ENCODE measurements around the gene PTPRG.

Gene PTPRG

DNA sequence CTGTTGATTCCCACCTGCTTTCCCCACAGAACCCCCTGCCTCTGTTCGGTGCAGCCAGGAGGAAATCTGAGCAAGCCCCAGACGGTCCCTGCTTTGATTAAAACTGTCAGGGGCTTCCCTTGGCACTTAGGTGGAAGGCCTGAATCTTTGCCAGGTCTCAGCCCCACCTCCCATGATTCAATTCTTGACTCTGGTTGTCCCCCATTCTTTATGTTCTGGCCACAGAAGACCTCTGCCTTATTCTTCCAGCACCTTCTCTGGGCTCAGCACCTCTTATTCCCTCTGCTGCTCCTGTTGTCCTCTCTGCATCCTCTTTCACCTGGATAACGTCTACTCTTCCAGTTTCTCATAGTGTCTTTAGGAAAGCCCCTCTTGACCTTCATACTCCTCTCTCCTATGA, 349.4 kb downstream of the PTPRG start:
- TF ChIP-seq, protein P1, sequence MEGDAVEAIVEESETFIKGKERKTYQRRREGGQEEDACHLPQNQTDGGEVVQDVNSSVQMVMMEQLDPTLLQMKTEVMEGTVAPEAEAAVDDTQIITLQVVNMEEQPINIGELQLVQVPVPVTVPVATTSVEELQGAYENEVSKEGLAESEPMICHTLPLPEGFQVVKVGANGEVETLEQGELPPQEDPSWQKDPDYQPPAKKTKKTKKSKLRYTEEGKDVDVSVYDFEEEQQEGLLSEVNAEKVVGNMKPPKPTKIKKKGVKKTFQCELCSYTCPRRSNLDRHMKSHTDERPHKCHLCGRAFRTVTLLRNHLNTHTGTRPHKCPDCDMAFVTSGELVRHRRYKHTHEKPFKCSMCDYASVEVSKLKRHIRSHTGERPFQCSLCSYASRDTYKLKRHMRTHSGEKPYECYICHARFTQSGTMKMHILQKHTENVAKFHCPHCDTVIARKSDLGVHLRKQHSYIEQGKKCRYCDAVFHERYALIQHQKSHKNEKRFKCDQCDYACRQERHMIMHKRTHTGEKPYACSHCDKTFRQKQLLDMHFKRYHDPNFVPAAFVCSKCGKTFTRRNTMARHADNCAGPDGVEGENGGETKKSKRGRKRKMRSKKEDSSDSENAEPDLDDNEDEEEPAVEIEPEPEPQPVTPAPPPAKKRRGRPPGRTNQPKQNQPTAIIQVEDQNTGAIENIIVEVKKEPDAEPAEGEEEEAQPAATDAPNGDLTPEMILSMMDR (IDR thresholded peaks at IDR 0.05; ENCODE audit: low read depth, low read length, missing control alignments), result no peak
- DNase-seq (ENCODE audit: extremely low read depth, low read depth), result no peak
- no peak overlapping the region for H3K4me3 ChIP-seq (replicated peaks; ENCODE audit: low read depth, low read length)

DNA sequence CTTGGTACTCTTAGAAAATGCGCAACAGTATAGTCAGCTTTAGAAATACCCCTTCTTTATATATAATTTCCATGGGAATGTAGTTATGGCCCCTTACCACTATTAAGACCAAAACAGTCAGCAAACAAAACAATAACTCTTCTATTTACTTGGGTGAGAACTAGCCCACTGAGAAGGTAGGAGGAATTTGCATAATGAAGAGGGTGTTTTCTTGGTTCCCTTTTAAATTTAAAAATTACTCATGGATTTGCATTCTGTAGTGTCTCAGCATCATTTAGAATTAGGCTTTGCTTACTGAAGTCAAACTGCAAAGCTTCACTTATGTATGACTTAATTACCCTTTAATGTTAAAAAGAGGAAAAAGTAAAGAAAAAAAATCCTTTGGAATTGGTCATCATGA, 350.8 kb downstream of the PTPRG start:
- DNase-seq (ENCODE audit: extremely low read depth, low read depth), result no peak
- no peak overlapping the region for H3K4me3 ChIP-seq (replicated peaks; ENCODE audit: low read depth, low read length)
- TF ChIP-seq, protein P1 (IDR thresholded peaks at IDR 0.05; ENCODE audit: low read depth, low read length, missing control alignments), result no peak

DNA sequence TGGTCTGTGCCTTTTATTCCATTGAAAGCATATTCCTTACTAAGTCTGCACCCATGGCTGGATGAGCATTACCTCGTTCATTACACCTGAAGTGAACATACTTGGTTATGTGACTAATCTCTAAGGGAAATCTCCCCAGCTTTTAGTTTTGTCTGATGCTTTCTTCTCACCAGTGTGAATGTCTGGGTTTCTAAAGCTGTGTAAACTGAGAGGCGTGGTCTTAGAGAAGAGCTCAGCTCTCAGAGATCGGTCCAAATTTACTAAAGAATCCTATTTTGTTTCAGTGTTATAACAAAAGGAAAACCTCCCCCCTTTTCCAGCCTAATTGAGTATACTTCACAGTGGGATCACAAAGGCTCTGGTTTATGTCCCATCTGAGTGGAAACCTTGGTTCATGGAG, 352.3 kb downstream of the PTPRG start:
- TF ChIP-seq, protein P1 (IDR thresholded peaks at IDR 0.05; ENCODE audit: low read depth, low read length, missing control alignments), result no peak
- no peak overlapping the region for H3K4me3 ChIP-seq (replicated peaks; ENCODE audit: low read depth, low read length)
- DNase-seq (ENCODE audit: extremely low read depth, low read depth), result no peak

DNA sequence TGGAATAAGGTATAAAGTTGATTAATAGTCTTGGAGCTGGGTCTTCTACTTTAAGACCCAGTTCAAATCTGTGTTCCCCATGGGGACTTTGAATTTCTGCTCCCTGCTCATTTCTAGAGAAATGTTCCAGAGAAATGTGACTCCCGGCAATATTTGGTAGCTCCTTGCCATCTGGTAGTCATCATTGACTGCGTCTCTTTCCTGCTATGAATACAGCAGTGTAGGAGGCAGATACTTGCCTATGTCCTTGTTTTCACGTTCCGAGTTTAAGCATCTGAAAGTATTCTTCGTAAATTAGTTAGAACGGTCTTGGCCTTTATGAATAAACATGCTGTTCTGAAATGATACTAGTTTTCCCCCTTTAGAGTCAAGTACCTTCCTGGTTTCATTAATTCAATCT, 352.9 kb downstream of the PTPRG start:
- no peak overlapping the region for H3K4me3 ChIP-seq (replicated peaks; ENCODE audit: low read depth, low read length)
- TF ChIP-seq, protein P1 (IDR thresholded peaks at IDR 0.05; ENCODE audit: low read depth, low read length, missing control alignments), result no peak
- DNase-seq (ENCODE audit: extremely low read depth, low read depth), result peak; percentile 59

DNA sequence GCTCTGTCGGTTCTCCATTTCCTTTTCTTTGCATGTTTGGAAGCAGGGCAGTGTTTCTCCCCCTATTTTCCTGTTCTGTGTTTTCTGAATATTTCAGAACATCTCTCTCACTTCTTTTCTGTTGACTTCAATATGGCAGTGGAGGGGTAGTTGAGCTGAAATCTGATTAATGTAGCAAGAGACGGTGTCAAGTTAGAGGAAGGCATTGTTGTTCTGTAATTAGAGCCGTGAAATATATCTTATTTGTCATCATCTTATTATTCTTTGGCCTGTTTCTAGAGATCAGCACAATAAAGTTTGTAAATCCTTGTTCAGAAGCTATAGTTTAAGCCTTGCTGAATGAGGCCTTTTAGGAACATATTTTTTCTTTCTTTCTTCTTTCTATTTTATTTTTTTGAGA, 353.9 kb downstream of the PTPRG start:
- DNase-seq (ENCODE audit: extremely low read depth, low read depth), result no peak
- H3K4me3 ChIP-seq (replicated peaks; ENCODE audit: low read depth, low read length), result no peak overlapping the region
- TF ChIP-seq, protein P1 (IDR thresholded peaks at IDR 0.05; ENCODE audit: low read depth, low read length, missing control alignments), result no peak

DNA sequence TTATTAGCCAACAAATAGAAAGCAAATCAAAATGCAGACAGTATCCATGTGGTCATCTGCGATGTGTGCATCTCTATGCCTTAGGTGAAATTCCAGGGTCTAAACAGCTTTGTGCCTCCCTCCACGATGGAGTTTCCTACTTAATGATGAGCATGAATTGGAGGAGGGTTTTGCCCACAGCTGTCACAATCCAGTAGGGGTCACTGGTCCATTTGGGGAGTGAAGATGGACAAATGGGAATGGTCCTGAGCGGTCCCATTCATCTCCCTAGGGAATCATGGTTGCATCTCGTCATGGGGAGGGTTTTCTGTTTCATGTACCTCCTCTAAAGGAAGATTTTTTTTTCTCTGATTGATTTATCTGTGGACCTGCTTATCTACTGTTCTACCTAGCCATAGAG, 358.0 kb downstream of the PTPRG start:
- TF ChIP-seq, protein P1 (IDR thresholded peaks at IDR 0.05; ENCODE audit: low read depth, low read length, missing control alignments), result peak; percentile 7
- no peak overlapping the region for H3K4me3 ChIP-seq (replicated peaks; ENCODE audit: low read depth, low read length)
- DNase-seq (ENCODE audit: extremely low read depth, low read depth), result no peak

DNA sequence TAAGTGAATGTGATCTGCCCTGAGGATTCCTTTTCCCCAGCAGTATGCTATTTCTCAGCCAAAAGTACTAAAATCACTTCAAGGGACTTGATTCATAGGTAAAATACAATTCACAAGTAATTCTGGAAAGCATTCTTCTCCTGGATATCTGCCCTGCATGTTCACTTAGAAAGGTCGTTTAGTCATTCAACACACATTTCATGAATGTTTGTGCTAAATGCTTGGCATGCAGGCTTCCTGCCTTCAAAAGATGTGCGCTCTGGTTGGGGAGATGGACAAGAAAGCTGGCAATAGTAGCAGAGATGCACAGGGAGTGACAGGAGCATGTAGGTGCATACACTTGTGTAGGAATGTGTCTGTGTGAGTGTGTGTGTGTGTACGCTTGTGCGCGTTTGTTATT, 360.7 kb downstream of the PTPRG start:
- TF ChIP-seq, protein P1 (IDR thresholded peaks at IDR 0.05; ENCODE audit: low read depth, low read length, missing control alignments), result no peak
- no peak overlapping the region for H3K4me3 ChIP-seq (replicated peaks; ENCODE audit: low read depth, low read length)
- no peak for DNase-seq (ENCODE audit: extremely low read depth, low read depth)
